HG02798 (cell line): ENCODE measurements around the gene NOD1.
"Not testable (repeated sequence)": the region's sequence is repeated elsewhere in the genome, so short reads cannot be mapped to it uniquely, and the experiment has no call there.

Source experiments
- ATAC-seq: cut with Tn5 transposase; IDR thresholded peaks from one replicate; pipeline ENCODE4 v1.9.1; 2021; ENCODE audit warnings: mild to moderate bottlenecking; ENCODE audit not compliant: unreplicated experiment, poor library complexity

The NOD1 gene

GRCh38 chr7:30505174-30505697, 26.7 kb upstream of the NOD1 start:
- no peak for ATAC-seq

GRCh38 chr7:30504301-30505173, 26.0 kb upstream of the NOD1 start, which contains the start of gene GGCT:
TSS of gene GGCT (minus strand) at chr7:30504829. CDS start at chr7:30504709, 120 bp downstream.
- peak; percentile 99 for ATAC-seq

- ATAC-seq, result no peak
Observed at GRCh38 chr7:30503274-30504212, 25.0 kb upstream of the NOD1 start.

GRCh38 chr7:30502470-30503251, 24.1 kb upstream of the NOD1 start:
- ATAC-seq, result no peak

GRCh38 chr7:30501264-30501663, 22.7 kb upstream of the NOD1 start:
- ATAC-seq, result no peak

- no peak for ATAC-seq
Observed at GRCh38 chr7:30493228-30493627, 14.6 kb upstream of the NOD1 start.

GRCh38 chr7:30491417-30491816, 12.8 kb upstream of the NOD1 start:
- ATAC-seq, result no peak

GRCh38 chr7:30487371-30487770, 8.8 kb upstream of the NOD1 start:
- no peak for ATAC-seq

GRCh38 chr7:30485667-30486066, 7.1 kb upstream of the NOD1 start:
- ATAC-seq, result no peak

GRCh38 chr7:30481416-30481815, 2.8 kb upstream of the NOD1 start:
- ATAC-seq, result not testable (repeated sequence)

GRCh38 chr7:30479202-30480120, 877 bp upstream of the NOD1 start:
- ATAC-seq, result no peak

- no peak for ATAC-seq
Observed at GRCh38 chr7:30476459-30477145, 2.0 kb downstream of the NOD1 start.

GRCh38 chr7:30475580-30475979, 3.0 kb downstream of the NOD1 start:
- ATAC-seq, result no peak

- no peak for ATAC-seq
Observed at GRCh38 chr7:30474893-30475292, 3.7 kb downstream of the NOD1 start.

- no peak for ATAC-seq
Observed at GRCh38 chr7:30474485-30474884, 4.1 kb downstream of the NOD1 start.

- ATAC-seq, result no peak
Observed at GRCh38 chr7:30473903-30474302, 4.7 kb downstream of the NOD1 start.

- no peak for ATAC-seq
Observed at GRCh38 chr7:30472784-30473775, 5.5 kb downstream of the NOD1 start.
